ENCODE data around the gene C18orf63. TPM values are rescaled to one million over a fixed set of nuclear protein-coding genes. Genes with fewer than 3 reads are reported as not detected.

C18orf63 gene
- total RNA-seq, result not detected

DNA sequence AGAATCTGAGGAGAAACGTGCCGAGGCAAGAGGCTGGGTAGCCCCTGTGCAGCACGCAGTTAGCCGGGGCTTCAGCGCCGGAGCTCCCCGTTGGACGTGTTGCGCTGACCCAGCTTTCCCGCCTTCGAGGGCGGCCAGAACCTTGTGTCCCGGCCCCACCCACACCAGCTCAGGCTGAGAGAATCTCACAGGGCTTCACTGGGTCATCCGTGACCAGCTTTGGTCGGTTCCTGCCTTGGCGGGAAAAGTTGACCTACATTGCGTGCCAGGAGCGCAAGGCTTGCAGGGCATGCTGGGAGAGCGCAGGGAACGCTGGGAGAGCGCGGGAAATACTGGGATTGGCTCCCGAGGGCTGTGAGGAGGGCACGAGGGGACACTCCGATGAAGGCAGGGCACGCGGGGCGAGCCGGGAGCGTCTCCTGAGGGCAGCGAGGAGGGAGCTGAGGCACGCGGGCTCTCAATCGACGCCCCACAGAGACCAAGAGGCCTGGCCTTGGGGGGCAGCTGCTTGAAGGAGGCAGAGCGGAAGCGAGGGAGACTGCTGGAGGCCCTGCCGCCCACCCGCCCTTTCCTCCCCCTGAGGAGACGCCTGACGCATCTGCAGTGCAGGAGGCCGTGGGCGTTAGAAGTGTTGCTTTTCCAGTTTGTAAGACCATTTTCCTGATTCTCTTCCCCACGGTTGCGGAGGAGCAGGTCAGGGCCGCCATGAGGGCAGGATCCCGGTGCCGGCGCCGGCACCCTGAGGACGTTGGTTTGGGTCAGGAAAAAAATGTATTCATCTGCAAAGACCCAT is at the start of gene C18orf63:
TSS of gene C18orf63 (plus strand) at position 376 of the 793 bp plus-strand sequence. CDS start 2,027 bp downstream, outside the sequence.
- POLR2A ChIA-PET, result no interaction called here
- DNase-seq (no peak), ATAC-seq (no peak)
- Mint-ChIP-seq H3K27me3 (ENCODE audit: low read depth) (peaks cover 4% of the 10 kb centered on the region), H3K4me1 (ENCODE audit: low read depth) (no peaks in the 10 kb centered on the region), H3K27ac (no peak within 1 kb of the TSS), H3K9me3 (ENCODE audit: insufficient read depth) (no peaks in the 10 kb centered on the region), H3K4me3 (no peak within 1 kb of the TSS), H3K36me3 (ENCODE audit: low read depth) (no peaks in the 10 kb centered on the region)
- CTCF ChIA-PET, result no interaction called here

DNA sequence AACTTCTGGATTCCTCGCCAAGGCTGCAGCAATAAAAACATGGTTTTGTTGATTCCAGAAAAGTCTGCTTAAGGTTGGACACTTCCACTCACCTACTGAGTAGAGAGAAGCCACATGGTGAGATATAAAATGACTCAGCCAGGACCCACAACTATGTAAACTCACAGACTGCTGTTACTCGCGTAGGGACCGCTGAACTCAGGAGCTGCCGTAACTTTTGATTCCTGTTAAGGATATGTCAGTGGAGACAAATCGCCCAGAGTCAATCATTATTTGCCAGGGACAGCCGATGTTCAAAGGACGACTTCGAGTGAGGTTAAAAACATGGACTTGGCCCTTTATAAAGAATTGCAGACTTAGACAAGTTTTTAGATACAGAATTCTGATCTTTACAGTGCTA is 49.5 kb upstream of the C18orf63 start:
- ATAC-seq (no peak), DNase-seq (no peak)
- POLR2A ChIA-PET, result no interaction called here
- Mint-ChIP-seq H3K27ac (no peak overlapping the region), H3K9me3 (ENCODE audit: insufficient read depth) (no peaks in the 10 kb centered on the region), H3K4me3 (no peak overlapping the region), H3K4me1 (ENCODE audit: low read depth) (no peaks in the 10 kb centered on the region), H3K36me3 (ENCODE audit: low read depth) (no peaks in the 10 kb centered on the region), H3K27me3 (ENCODE audit: low read depth) (no peaks in the 10 kb centered on the region)
- CTCF ChIA-PET, result no interaction called here

DNA sequence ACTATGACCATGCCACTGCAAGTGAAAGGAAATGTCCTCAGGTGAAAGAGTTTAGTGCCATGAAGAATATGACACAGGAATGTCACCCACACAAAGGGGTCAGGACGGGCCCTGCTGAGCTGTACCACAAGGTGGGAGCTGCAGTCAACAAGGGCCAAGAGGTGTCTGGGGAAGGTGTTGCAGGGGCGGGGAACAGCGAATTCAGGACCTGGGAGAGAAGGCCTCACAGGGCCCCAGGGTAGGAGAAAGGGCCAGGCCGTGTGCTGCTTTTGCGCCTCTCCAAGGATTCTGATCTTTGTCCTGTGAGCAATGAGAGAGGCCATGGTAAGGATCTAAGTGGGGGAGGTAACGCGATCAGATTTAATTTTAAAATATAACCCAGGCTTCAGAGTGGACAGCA is 47.5 kb upstream of the C18orf63 start:
- CTCF ChIA-PET, result no interaction called here

DNA sequence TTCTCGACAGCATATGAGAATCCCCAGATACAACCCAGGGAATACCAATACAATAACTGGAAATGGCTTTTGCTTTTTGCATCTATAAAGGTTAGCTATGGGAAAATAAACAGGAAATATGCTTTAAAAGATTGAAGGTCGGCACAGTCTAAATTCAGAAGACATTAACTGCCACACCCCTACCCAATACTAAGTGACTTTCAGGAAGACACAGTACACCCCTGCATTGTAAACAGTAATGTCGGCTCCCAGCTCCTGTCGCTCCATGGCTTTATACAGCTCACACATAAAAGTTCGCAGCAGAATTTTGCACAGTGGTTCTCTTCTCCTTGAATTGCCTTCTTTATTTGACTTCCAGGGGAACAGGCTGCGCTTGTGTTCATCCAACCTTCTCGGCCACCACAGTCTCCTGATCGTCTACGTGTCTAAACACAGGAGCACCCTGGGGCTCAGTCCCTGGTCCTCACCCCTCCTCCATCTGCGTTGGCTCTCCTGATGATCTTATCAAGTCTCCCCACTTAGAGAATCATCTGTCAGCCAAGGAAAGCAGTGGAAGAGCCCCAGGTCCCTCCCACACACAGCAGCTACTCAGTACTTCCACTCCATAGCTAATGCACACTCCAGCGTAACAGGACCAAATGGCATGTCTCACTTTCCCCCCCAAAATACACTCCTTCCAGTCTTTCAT is 46.6 kb upstream of the C18orf63 start:
- Mint-ChIP-seq H3K4me3 (no peak overlapping the region), H3K9me3 (ENCODE audit: insufficient read depth) (no peaks in the 10 kb centered on the region), H3K27ac (no peak overlapping the region), H3K36me3 (ENCODE audit: low read depth) (no peaks in the 10 kb centered on the region), H3K4me1 (ENCODE audit: low read depth) (no peaks in the 10 kb centered on the region), H3K27me3 (ENCODE audit: low read depth) (no peaks in the 10 kb centered on the region)
- ATAC-seq, result no peak
- CTCF ChIA-PET, result no interaction called here
- DNase-seq, result no peak
- POLR2A ChIA-PET, result no interaction called here

More for the DNA sequence above, 47.5 kb upstream of the C18orf63 start:
- H3K27ac Mint-ChIP-seq, result no peak overlapping the region
- no peaks in the 10 kb centered on the region for H3K36me3 Mint-ChIP-seq (ENCODE audit: low read depth)
- no peaks in the 10 kb centered on the region for H3K9me3 Mint-ChIP-seq (ENCODE audit: insufficient read depth)
- POLR2A ChIA-PET, result no interaction called here
- H3K27me3 Mint-ChIP-seq (ENCODE audit: low read depth), result no peaks in the 10 kb centered on the region
- DNase-seq (no peak), ATAC-seq (no peak)
- no peaks in the 10 kb centered on the region for H3K4me1 Mint-ChIP-seq (ENCODE audit: low read depth)
- no peak overlapping the region for H3K4me3 Mint-ChIP-seq

DNA sequence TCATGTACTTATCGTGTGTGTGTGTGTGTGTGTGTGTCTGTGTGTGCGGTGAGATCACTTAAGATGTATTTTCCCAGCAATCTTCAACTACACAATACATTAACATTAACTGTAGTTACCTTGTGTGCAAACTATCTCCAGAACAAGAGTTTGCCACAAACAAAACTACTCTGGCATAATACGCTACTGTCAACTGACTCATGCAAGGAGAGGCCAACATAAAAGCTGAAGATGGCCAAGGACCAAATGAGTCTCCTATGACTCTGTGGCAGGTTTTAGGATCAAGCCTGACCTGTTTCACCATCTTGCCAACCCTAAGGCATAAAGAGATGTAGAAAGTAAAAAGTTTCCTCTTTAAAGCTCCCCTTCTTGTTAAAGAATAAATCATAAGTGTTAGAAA is 44.0 kb upstream of the C18orf63 start:
- Mint-ChIP-seq H3K4me3 (no peak overlapping the region), H3K36me3 (ENCODE audit: low read depth) (no peaks in the 10 kb centered on the region), H3K27ac (no peak overlapping the region), H3K4me1 (ENCODE audit: low read depth) (no peaks in the 10 kb centered on the region), H3K9me3 (ENCODE audit: insufficient read depth) (no peaks in the 10 kb centered on the region), H3K27me3 (ENCODE audit: low read depth) (no peaks in the 10 kb centered on the region)
- ChIA-PET CTCF (no interaction called here), POLR2A (no interaction called here)
- ATAC-seq (no peak), DNase-seq (no peak)

DNA sequence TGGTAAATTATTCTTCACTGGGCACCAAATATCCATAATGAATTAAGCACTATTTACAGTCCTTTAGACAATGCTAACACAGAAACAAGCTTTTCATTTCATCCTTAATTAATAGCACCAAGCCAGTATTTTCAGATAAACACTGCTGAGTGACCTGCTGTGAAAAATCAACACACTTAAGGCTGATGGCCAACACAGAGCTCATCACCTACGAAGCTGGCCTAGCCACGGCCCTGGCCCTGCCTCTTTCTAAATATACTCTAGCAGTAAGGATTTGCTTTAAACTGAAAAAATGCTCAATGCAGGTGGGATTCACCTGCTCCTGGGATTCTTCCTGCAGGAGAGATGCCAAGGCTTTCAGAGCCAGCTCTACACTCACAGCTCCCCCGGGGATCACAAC is 42.2 kb upstream of the C18orf63 start:
- no peak overlapping the region for H3K4me3 Mint-ChIP-seq
- no peak for DNase-seq
- H3K4me1 Mint-ChIP-seq (ENCODE audit: low read depth), result no peaks in the 10 kb centered on the region
- H3K27ac Mint-ChIP-seq, result no peak overlapping the region
- ATAC-seq, result no peak
- CTCF ChIA-PET, result interaction anchor here (1.0 to 1.3 kb wide), 2 partner anchors 15 to 37 kb away, joined by 3 to 4 read pairs; no protein-coding TSS in a partner anchor
- no peaks in the 10 kb centered on the region for H3K27me3 Mint-ChIP-seq (ENCODE audit: low read depth)
- H3K36me3 Mint-ChIP-seq (ENCODE audit: low read depth), result no peaks in the 10 kb centered on the region
- POLR2A ChIA-PET, result interaction anchor here (0.7 kb wide), 1 partner anchor 324 kb away, joined by 3 read pairs; no protein-coding TSS in a partner anchor
- no peaks in the 10 kb centered on the region for H3K9me3 Mint-ChIP-seq (ENCODE audit: insufficient read depth)

DNA sequence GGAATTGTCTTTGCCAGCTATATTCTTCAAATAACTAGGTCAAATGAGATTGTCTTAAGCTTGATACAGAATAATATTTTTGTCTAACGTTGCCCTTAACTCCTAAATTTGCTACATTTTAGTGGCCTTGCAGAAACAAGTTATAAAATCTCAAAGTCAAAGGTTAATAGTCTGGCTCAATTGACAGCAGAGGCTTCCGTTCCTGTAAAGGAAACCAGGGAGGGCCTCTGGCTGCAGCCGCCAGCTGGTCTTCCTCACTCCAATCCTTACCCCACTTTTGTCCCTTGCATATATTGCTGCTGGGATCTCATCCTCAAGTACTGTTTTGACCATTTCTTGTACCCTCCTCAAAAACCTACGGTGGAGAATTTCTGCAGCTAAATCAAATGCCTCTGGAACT is 40.9 kb upstream of the C18orf63 start:
- H3K27me3 Mint-ChIP-seq (ENCODE audit: low read depth), result no peaks in the 10 kb centered on the region
- DNase-seq, result no peak
- H3K4me1 Mint-ChIP-seq (ENCODE audit: low read depth), result no peaks in the 10 kb centered on the region
- H3K27ac Mint-ChIP-seq, result no peak overlapping the region
- POLR2A ChIA-PET, result no interaction called here
- ATAC-seq, result no peak
- H3K36me3 Mint-ChIP-seq (ENCODE audit: low read depth), result no peaks in the 10 kb centered on the region
- H3K4me3 Mint-ChIP-seq, result no peak overlapping the region
- CTCF ChIA-PET, result interaction anchor here (1.5 kb wide), 1 partner anchor 218 kb away, joined by 3 read pairs; no protein-coding TSS in a partner anchor
- no peaks in the 10 kb centered on the region for H3K9me3 Mint-ChIP-seq (ENCODE audit: insufficient read depth)

DNA sequence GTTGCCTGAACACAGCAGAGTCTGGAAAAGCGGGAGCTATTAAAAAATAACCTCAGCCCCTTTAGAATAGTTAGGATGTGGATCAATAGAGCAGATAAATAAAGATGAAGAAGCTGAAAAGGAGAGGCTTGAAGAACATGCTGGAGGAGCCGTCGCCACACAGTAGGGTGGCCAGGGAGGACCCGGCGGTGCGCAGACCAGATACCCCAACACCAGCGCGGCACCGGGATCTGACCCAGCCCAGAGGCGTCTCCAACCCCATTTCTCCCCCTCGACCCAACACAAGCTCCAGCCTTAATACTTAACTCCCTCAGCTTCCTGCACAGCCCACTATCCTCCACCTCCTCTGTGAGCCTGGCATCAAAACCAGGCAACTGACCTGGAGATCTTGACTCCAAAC is 39.9 kb upstream of the C18orf63 start:
- DNase-seq (no peak), ATAC-seq (no peak)
- ChIA-PET POLR2A (no interaction called here), CTCF (interaction anchor here (1.5 kb wide), 1 partner anchor 217 kb away, joined by 3 read pairs; no protein-coding TSS in a partner anchor)
- Mint-ChIP-seq H3K36me3 (ENCODE audit: low read depth) (no peaks in the 10 kb centered on the region), H3K27ac (no peak overlapping the region), H3K4me1 (ENCODE audit: low read depth) (no peaks in the 10 kb centered on the region), H3K27me3 (ENCODE audit: low read depth) (no peaks in the 10 kb centered on the region), H3K4me3 (no peak overlapping the region), H3K9me3 (ENCODE audit: insufficient read depth) (no peaks in the 10 kb centered on the region)

DNA sequence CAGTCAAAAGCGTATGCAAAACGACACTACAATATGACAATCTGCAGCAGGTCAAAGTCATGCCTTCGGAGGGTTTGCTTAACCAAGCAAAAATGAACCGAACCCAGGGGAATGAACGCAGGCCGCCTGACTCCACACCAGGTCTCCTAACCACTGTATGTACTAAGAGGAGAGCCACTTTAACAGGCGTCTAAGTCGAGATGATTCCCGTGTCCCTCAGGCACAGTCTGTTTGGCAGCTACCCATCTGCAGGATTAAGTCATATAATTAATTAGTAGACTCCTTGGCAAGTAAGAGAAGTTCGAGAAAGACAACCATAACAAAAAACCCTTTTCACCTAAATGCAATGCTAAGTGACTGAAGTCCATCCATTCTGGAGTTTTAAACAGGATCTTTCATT is 39.0 kb upstream of the C18orf63 start:
- POLR2A ChIA-PET, result no interaction called here
- H3K27ac Mint-ChIP-seq, result no peak overlapping the region

DNA sequence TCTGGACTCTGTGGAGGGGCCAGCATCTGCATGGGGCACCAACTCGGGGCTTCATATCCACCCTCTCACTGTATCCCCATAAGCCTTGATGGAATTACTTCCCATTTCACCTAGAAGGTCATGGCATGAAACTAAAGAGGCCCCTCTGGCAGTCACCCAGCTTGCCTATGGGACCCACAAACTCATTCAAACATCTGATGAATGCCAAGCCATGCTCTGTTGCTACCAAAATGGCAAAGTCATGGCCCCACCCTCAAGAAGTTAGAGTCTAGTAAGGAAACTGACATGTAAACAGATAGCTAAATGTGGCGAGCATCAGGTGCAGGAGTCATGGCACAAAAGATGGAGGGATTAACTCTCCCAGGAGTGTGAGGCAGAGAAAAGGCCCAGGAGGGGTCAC is 38.3 kb upstream of the C18orf63 start:
- Mint-ChIP-seq H3K4me3 (no peak overlapping the region), H3K4me1 (ENCODE audit: low read depth) (peaks cover 9% of the 10 kb centered on the region), H3K27me3 (ENCODE audit: low read depth) (no peaks in the 10 kb centered on the region), H3K27ac (no peak overlapping the region), H3K36me3 (ENCODE audit: low read depth) (no peaks in the 10 kb centered on the region), H3K9me3 (ENCODE audit: insufficient read depth) (no peaks in the 10 kb centered on the region)
- CTCF ChIA-PET, result no interaction called here
- POLR2A ChIA-PET, result no interaction called here
- DNase-seq (no peak), ATAC-seq (no peak)

More for the DNA sequence above, 39.0 kb upstream of the C18orf63 start:
- no peaks in the 10 kb centered on the region for H3K27me3 Mint-ChIP-seq (ENCODE audit: low read depth)
- peaks cover 2% of the 10 kb centered on the region for H3K4me1 Mint-ChIP-seq (ENCODE audit: low read depth)
- DNase-seq (no peak), ATAC-seq (no peak)
- CTCF ChIA-PET, result no interaction called here
- no peak overlapping the region for H3K4me3 Mint-ChIP-seq
- H3K9me3 Mint-ChIP-seq (ENCODE audit: insufficient read depth), result no peaks in the 10 kb centered on the region
- H3K36me3 Mint-ChIP-seq (ENCODE audit: low read depth), result no peaks in the 10 kb centered on the region

DNA sequence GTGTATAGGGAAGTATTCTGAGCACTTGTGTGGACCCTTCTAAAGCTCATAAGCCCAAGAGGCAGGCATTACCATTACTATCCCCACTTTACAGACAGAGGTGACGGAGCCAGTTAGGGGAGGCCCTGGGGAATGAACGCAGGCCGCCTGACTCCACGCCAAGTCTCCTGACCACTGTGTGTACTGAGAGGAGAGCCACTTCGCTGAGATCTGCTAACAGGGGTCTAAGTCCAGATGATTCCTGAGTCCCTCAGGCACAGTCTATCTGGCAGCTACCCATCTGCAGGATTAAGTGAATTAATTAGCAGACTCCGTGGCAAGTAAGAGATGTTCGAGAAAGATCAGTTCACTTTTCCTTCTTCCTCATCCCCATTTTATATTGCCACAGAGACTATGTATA is 37.6 kb upstream of the C18orf63 start:
- no peaks in the 10 kb centered on the region for H3K9me3 Mint-ChIP-seq (ENCODE audit: insufficient read depth)
- H3K27me3 Mint-ChIP-seq (ENCODE audit: low read depth), result no peaks in the 10 kb centered on the region
- H3K4me3 Mint-ChIP-seq, result no peak overlapping the region
- peaks cover 16% of the 10 kb centered on the region for H3K4me1 Mint-ChIP-seq (ENCODE audit: low read depth)
- DNase-seq, result no peak
- CTCF ChIA-PET, result no interaction called here
- H3K36me3 Mint-ChIP-seq (ENCODE audit: low read depth), result no peaks in the 10 kb centered on the region
- no peak for ATAC-seq
- POLR2A ChIA-PET, result no interaction called here
- H3K27ac Mint-ChIP-seq, result no peak overlapping the region

DNA sequence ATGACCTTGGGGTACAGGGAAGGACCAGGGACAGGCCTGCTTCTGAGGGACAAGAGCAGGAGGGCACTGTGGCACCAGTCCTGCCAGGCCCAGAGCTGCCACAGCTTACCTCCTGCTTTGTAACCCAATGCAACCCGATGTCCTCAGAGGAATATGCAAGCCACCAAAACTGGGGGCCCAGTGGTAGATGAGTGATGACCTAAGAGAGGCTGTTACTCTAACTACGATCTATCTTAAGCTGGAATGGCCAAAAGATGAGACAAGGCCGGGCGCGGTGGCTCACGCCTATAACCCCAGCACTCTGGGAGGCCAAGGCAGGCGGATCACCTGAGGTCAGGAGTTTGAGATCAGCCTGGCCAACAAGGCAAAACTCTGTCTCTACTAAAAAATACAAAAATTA is 36.7 kb upstream of the C18orf63 start:
- Mint-ChIP-seq H3K36me3 (ENCODE audit: low read depth) (no peaks in the 10 kb centered on the region), H3K27ac (no peak overlapping the region), H3K9me3 (ENCODE audit: insufficient read depth) (no peaks in the 10 kb centered on the region), H3K4me3 (no peak overlapping the region), H3K4me1 (ENCODE audit: low read depth) (peaks cover 22% of the 10 kb centered on the region), H3K27me3 (ENCODE audit: low read depth) (no peaks in the 10 kb centered on the region)
- no peak for ATAC-seq
- no peak for DNase-seq
- POLR2A ChIA-PET, result no interaction called here
- CTCF ChIA-PET, result no interaction called here

All from activated CD8-positive, alpha-beta T cell treated with anti-CD3 and anti-CD28 coated beads, Interleukin-2, amount 10 ng/mL, durations not matched to agents 7 days and 5 days (primary cell).